DMS 273 (cell line): ENCODE results near the gene FMN2.

Experiments
- DNase-seq: peaks from one replicate; lab custom pipeline; 2025; ENCODE audit not compliant: unreplicated experiment; lab: John Stamatoyannopoulos, UW

Gene FMN2

GRCh38 chr1:240350910-240351331 is 259.2 kb downstream of the FMN2 start:
- DNase-seq, result no peak

DNA sequence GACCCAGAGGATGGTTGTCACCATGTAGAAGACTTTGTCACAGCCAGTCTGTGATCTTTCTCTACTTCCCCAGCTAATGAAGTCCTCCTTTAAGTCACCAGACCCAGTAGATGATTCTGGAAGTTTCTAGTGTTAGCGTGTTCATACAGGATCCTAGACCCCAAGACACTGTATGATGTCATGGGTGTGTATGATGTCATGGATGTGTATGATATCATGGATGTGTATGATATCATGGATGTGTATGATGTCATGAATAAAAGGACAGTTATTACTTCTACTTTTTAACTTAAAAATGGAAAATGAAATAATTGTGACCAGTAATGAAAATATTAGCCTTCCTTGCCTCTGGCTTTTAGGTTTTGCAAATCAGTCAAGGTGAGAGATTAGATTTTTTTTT is 260.0 kb downstream of the FMN2 start:
- DNase-seq, result no peak

GRCh38 chr1:240352769-240353168 is 261.1 kb downstream of the FMN2 start:
- DNase-seq, result no peak

- no peak for DNase-seq
Observed at GRCh38 chr1:240356568-240356967, 264.9 kb downstream of the FMN2 start.

DNA sequence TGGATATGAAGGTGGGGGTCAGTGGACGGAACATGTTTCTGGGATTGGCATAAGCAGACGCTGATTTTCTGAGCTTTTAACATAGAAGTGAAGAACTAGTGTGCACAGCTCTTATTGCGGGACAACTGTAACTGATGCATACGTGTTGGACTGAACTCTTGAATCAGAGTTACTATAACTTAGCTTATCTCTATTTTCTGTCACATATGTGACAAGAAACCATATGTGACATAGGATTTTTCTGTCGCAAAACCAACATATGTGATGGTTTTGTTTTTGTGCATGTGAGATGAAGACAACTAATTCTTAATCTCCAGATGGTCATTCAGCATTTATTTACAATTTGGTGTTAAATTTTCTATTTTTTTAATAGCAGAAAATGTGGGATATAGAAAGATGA is 270.4 kb downstream of the FMN2 start:
- DNase-seq, result no peak

GRCh38 chr1:240362826-240363225 is 271.1 kb downstream of the FMN2 start:
- DNase-seq, result no peak

- no peak for DNase-seq
Observed at GRCh38 chr1:240363315-240363714, 271.6 kb downstream of the FMN2 start.

- DNase-seq, result no peak
Observed at GRCh38 chr1:240363914-240364313, 272.2 kb downstream of the FMN2 start.

GRCh38 chr1:240366636-240367035 is 275.0 kb downstream of the FMN2 start:
- DNase-seq, result no peak

DNA sequence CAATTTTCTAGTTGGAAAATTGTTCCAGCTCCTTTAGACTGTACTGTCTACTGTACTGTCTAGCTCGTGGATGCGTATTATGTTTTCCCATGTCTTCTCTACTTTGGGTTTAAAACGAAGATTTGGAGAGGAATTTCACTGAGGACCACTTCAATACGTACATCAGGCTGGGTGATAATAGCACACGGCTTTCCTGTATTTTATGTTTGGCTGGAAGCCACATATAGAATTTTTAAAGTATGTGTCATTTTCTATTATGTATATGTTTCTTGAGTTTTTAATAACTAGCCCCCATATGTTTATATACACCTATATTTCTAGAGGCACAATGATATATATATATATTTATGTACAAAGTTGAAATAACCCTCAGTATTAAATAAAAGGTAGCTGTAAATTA is 293.9 kb downstream of the FMN2 start:
- no peak for DNase-seq

DNA sequence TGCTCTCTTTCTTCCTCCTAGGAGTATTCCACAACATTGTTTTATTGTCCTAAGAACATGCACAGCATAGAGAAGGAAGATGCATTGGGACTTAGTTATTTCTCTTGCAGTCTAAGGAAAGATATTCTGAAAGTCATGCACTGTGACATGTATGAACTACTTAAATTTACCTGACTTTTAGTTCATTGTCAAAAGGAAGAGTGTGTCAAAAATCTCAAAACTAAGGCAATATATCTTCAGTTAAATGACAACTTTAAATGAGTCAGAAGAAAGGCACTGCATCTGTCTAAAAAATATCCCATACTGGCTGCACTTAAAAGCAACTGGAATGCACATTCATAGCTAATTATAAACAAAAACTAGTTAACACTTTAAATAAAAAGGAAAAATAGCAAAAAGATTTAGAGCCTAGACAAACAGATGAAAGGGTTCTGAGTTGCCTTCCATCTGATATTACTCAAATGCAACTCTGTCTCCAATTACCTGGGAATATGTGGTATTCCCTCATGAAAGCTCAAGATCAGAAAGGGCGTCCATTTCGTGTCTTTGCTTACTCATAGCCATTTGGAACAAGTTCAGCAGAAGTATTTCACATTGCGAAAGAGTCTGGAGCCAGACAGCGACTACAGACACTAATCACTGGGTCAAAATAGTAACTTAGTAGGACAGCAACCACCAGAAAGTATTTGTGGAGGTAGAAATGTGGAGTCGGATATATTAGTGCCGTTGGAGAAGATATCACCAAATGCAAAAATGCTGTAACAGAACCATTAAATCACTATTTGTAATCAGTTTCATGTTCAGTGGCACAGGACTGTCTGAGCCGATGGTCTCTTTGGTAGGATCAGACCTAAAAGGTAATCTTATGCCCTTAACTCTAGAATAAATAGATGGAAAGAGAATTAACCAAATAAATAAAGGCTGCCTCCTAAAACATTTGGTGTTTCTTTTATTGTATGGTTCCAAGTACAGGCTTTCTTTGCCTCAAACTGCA is 294.6 kb downstream of the FMN2 start:
- DNase-seq, result no peak

DNA sequence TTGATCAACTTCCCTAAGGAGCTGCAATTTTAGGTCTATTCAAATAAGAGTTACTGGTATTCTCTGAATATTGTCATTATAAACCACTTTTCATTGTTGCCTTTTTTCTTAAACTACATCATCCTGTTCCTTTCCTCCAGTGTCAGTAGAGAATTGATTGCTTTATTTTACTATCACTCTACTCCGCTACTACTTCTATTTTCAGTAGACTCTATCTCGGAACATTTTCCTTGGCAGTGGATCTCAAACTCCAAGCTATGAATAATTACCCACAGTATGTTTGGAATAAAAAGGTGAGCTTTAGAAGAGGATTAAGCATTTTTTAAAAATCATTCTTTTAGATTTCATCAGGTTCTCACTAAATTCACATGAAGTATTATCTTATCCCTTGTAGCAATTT is 295.4 kb downstream of the FMN2 start:
- no peak for DNase-seq

DNA sequence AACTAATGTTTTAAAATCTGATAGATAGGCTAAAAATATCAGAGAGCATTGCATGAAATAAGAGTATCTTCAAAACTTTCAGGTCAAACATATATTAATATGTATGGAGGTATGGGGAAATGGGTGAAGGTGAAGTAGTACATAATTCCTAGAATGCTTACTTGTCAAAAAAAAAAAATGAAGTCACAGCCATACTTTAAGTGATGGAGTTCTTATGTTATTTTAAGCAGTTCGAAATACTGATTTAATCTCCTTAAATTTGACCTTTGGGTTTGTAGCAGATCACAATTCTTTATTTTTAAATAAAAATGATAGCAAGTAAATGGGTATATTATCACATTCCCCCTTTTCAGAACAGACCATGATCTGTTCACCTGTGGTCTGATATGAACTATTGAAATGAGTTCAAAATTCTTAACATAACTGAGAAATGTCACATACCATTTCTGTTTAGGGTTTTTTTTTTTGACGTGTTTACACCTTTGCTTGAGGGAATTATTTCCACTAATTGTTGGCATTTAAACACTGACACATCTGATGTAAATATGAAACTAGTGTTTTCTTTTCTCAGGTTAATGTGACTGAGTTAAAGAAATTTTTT is 300.1 kb downstream of the FMN2 start:
- DNase-seq, result no peak

DNA sequence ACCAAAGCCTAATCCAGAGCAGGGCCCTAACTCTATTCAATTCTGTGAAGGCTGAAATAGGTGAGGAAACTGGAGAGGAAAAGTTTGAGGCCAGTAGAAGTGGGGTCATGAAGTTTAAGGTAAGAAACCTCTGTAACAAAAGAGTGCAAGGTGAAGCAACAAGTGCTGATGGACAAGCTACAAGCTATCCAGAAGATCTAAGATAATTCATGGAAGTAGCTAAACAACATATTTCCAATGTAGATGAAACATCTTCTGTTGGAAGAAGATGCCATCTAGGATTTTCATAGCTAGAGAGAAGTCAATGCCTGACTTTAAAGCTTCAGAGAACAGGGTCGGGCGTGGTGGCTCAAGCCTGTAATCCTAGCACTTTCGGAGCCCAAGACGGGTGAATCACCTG is 302.7 kb downstream of the FMN2 start:
- DNase-seq, result no peak

- no peak for DNase-seq
Observed at GRCh38 chr1:240395336-240395735, 303.7 kb downstream of the FMN2 start.

DNA sequence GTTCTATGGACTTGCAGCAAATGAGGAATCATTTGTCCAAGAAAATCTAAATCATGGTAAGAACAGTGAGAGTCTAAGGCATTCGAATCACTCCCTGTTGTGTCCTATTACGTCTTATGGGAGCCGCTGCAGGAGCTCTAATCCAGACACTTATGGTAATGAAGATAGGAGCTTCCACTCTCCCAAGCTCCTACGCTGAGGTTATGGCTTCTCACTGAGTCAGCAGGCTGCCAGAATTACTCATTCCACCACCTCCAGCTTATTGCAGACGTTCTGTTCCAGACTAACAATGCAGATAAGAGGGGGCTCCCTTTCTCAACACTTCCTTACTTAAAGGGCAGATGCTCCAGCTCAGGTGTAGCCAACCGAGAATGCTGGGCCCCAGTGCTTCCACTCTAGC is 307.7 kb downstream of the FMN2 start:
- no peak for DNase-seq

DNA sequence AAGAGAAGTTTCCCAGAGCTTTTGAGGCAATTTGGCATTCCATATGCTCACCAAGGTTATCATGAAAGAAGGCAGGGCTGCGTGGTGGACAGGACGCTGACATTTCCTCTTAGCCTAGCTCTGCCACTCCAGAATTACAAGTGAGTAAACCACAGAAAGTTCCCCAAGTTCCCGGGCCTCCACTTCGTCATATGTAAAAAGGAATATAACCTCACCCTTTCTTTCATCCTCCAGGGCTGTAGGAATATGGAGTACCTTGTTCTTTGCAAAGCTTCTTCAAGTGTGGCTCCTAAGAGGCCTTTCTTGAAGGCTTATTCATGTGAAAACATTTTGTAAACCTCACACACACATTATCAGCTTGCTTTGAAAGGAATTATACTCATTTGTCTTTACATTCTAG is 310.0 kb downstream of the FMN2 start:
- no peak for DNase-seq

- DNase-seq, result no peak
Observed at GRCh38 chr1:240402326-240402725, 310.6 kb downstream of the FMN2 start.

DNA sequence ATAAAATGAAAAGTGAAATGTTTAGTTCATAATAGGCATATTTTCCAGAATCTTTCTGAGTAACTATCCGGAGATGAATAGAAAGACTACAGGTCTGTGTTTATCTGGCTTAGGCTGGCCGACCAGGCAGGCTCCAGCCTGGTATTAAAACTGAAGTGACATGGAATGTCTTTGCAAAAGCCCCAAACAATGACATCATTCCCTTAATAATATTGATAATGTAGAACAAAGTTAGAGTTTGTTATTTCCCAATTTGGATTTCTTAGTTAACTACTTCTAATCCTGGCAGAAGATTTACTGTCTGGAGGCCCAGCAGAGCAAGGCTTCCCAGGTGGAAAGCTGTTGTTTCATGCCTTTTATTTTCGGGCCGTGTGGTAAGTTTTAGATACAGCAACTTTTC is 312.6 kb downstream of the FMN2 start:
- no peak for DNase-seq

DNA sequence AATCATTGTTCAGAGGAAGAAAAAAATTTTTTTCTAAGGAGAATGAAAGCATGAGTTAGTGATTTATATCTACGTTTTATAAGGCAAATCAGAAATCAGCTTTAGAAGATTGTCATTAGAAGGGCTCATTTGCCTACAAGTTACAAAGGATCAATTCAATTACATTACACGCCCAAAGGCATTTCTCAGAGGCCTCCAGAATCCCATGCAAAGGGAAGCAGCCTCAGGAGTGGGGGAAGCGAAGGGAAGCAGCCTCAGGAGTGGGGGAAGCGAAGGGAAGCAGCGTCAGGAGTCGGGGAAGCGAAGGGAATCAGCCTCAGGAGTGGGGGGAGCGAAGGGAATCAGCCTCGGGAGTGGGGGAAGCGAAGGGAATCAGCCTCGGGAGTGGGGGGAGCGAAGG is 314.1 kb downstream of the FMN2 start:
- DNase-seq, result no peak

GRCh38 chr1:240407407-240407806 is 315.7 kb downstream of the FMN2 start:
- DNase-seq, result no peak

DNA sequence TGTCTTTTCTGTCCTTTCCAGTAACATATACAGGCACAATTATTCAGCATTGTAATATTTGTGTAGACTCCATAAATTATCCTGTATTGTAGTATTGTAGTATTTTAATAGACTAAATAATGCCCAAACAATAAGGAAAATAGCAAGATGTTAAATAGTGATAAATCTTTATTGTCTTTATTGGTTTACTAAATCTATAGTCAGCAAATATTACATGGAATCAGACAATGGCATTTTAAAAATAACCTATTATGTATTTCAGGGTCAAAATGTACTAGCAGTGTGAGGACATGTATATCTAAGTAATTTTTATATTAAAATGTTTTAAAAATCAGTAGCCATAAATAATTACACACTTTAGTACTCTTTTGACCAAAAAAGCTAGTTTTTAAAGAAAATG is 317.9 kb downstream of the FMN2 start:
- no peak for DNase-seq
